Left ventricle myocardium superior (tissue), 1 donor: ENCODE results near the gene PSMB2. TPM values are rescaled to one million over a fixed set of nuclear protein-coding genes. Genes with fewer than 3 reads are reported as not detected.

Experiments
- total RNA-seq: library from RNA; stranded (reverse); fragmentation: NEBNext Ultra II Directional; extraction: Animal tissue kit (Norgen Biotek cat#: 25700); gene quantifications from one replicate; pipeline ENCODE4 v1.2.1, GENCODE V29; 2021
- donor health status: DM: no; HTN: yes; CAD: no; lungs with severe emphysema.

Gene PSMB2
- total RNA-seq, 1 donor from 2014 or later: 37.7 TPM

Other genes with a start within 250 kb of the PSMB2 start
- gene KIAA0319L, start 84.1 kb downstream of the PSMB2 start, total RNA-seq: 77.9 TPM
- 24.5 TPM for gene NCDN, start 83.7 kb downstream of the PSMB2 start, total RNA-seq
- gene TFAP2E, start 68.2 kb downstream of the PSMB2 start, total RNA-seq: 0.37 TPM
- 9.8 TPM for gene C1orf216, start 77.4 kb upstream of the PSMB2 start, total RNA-seq
- gene CLSPN, start 128.5 kb upstream of the PSMB2 start, total RNA-seq: 0.59 TPM
- gene AGO4, start 166.5 kb upstream of the PSMB2 start, total RNA-seq: 19.0 TPM
- 20.3 TPM for gene AGO1, start 241.7 kb upstream of the PSMB2 start, total RNA-seq